HEK293T (cell line): ENCODE data around the gene CUL7.

Source experiments
- CTCF ChIA-PET: fragments of 350-600 bp; formaldehyde crosslinking; extraction: SDS; loops from one replicate; lab custom pipeline; 2021; ENCODE audit warnings: antibody characterized with exemption, inconsistent platforms; lab: Yijun Ruan, JAX
- POLR2A ChIA-PET: fragments of 350-600 bp; formaldehyde crosslinking; extraction: SDS; loops from one replicate; lab custom pipeline; 2020; ENCODE audit warnings: antibody characterized with exemption, inconsistent platforms; lab: Yijun Ruan, JAX
- DNase-seq: peaks from one replicate; pipeline ENCODE4 v3.0.0; 2012; ENCODE audit warnings: mixed read lengths; ENCODE audit errors: extremely low spot score
- ARNT ChIP-seq: fragments of 450-650 bp; IDR thresholded peaks from 2 replicates; pipeline ENCODE4 v1.6.1; 2017; ENCODE audit warnings: mild to moderate bottlenecking
- BHLHE40 ChIP-seq: fragments of 450-650 bp; IDR thresholded peaks from 2 replicates; pipeline ENCODE4 v1.6.1; 2016; ENCODE audit warnings: mild to moderate bottlenecking, moderate library complexity, borderline replicate concordance
- CTBP1 ChIP-seq: fragments of 450-650 bp; IDR thresholded peaks from 2 replicates; pipeline ENCODE4 v1.6.1; 2016; ENCODE audit warnings: borderline replicate concordance
- ELF4 ChIP-seq: fragments of 450-650 bp; IDR thresholded peaks from 2 replicates; pipeline ENCODE4 v1.6.1; 2017; ENCODE audit warnings: antibody characterized with exemption
- FOXA1 ChIP-seq: fragments of 450-650 bp; IDR thresholded peaks from 2 replicates; pipeline ENCODE4 v1.6.1; 2016; ENCODE audit warnings: mild to moderate bottlenecking
- FOXK2 ChIP-seq: fragments of 450-650 bp; IDR thresholded peaks from 2 replicates; pipeline ENCODE4 v1.6.1; 2016; ENCODE audit warnings: mild to moderate bottlenecking
- FOXM1 ChIP-seq: fragments of 450-650 bp; IDR thresholded peaks from 2 replicates; pipeline ENCODE4 v1.6.1; 2017; ENCODE audit warnings: mild to moderate bottlenecking, borderline replicate concordance
- HDGF ChIP-seq: fragments of 450-650 bp; IDR thresholded peaks from 2 replicates; pipeline ENCODE4 v1.6.1; 2017; ENCODE audit warnings: antibody characterized with exemption, borderline replicate concordance
- L3MBTL2 ChIP-seq: fragments of 450-650 bp; conservative IDR thresholded peaks from 2 replicates; pipeline ENCODE4 v1.6.1; 2016; ENCODE audit warnings: mild to moderate bottlenecking
- LEF1 ChIP-seq: fragments of 450-650 bp; IDR thresholded peaks from 2 replicates; pipeline ENCODE4 v1.6.1; 2017; ENCODE audit warnings: mild to moderate bottlenecking, borderline replicate concordance
- NFRKB ChIP-seq: fragments of 450-650 bp; IDR thresholded peaks from 2 replicates; pipeline ENCODE4 v1.6.1; 2016; ENCODE audit warnings: mild to moderate bottlenecking, moderate library complexity
- SP1 ChIP-seq: fragments of 450-650 bp; IDR thresholded peaks from 2 replicates; pipeline ENCODE4 v1.6.1; 2017
- SUZ12 ChIP-seq: fragments of 450-650 bp; IDR thresholded peaks from 2 replicates; pipeline ENCODE4 v1.6.1; 2016; ENCODE audit warnings: mild to moderate bottlenecking
- TARDBP ChIP-seq: fragments of 450-650 bp; IDR thresholded peaks from 2 replicates; pipeline ENCODE4 v1.6.1; 2016
- ZNF384 ChIP-seq: fragments of 450-650 bp; IDR thresholded peaks from 2 replicates; pipeline ENCODE4 v1.6.1; 2016
- TF ChIP-seq, protein P1 (sequence below): fragments of 450-650 bp; IDR thresholded peaks from 2 replicates; pipeline ENCODE4 v1.6.1; 2016

Gene CUL7

DNA sequence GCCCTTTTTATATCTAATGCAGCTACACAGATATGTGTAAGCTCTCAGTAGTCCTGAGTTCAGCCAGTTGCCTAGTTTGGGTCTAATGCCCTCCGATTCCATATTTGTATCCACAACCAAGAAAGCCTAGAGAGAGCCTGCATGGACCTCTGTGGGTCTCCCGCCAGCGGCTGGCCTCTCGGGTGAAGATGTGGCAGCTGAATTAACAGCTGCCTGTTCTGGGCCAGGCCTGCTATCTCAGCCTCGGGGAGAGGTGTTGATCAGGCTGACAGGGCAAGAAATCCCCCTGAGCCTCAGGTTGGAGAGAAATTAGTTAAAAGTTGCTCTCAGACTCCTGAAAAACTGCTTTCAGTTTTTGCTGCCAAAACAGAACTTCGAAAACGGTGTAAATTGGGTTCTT lies 42.3 kb upstream of the CUL7 start:
- ChIA-PET POLR2A (interaction anchor here (0.6 to 1.8 kb wide), 5 partner anchors 19 to 167 kb away, joined by 3 to 6 read pairs (median 5); partner anchors contain the start of genes CNPY3, CUL7 and PTK7), CTCF (no interaction called here)
- TF ChIP-seq SP1, result no peak
- no peak for DNase-seq

DNA sequence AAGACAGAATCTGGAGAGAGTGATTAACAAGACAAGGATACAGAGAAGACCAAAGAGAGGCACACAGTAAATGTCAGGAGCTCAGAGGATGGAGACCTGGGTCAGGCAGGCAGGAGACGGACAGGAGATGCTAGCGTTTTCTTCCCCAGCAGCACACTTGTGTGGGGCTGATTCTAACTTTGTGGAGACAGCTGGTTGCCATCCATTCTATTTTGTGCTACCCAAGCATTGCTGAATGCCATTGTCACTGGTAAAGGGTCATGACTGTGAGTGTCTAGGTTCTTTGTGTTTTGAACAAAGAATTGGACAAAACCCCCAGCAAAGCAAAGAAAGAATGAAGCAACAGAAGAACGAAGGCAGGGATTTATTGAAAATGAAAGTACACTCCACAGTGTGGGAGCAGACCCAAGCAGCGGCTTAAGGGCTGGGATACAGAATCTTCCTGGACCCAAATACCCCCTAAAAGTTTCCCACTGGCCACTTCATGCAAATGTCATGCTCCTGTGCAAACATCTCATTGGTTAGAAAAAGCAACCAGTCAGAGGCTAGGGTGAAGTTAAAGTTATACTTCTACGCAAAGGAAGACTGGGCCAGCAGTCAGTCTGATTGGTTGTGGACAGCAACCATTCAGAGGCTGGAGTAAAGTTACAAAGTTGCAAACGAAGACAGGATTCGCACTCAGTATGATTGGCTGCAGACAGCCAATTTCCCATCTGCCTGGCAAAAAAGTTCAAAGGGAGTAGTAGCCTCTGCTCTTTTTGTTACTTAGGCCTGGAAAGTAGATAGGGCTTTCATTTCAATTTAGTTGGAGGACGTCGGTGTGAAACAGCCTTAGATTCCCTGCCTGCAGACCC lies 40.0 kb upstream of the CUL7 start:
- POLR2A ChIA-PET, result interaction anchor here (0.8 kb wide), 1 partner anchor 14 kb away, joined by 3 read pairs; no protein-coding TSS in a partner anchor
- TF ChIP-seq FOXA1, result no peak
- TF ChIP-seq HDGF, result no peak
- no peak for TF ChIP-seq SUZ12
- no peak for TF ChIP-seq BHLHE40
- TF ChIP-seq SP1, result no peak
- no peak for TF ChIP-seq ZNF384
- no peak for TF ChIP-seq FOXM1
- TF ChIP-seq FOXK2, result no peak
- no peak for TF ChIP-seq NFRKB
- TF ChIP-seq LEF1, result no peak
- TF ChIP-seq ELF4, result no peak
- DNase-seq, result no peak
- CTCF ChIA-PET, result no interaction called here

- TF ChIP-seq L3MBTL2 (no peak), ZNF384 (no peak), ARNT (no peak)
- no peak for DNase-seq
- POLR2A ChIA-PET, result no interaction called here
- CTCF ChIA-PET, result interaction anchor here (0.6 kb wide), 1 partner anchor 10 kb away, joined by 3 read pairs; no protein-coding TSS in a partner anchor
Measured at GRCh38 chr6:43092635-43093034, 39.0 kb upstream of the CUL7 start.

- ChIA-PET POLR2A (no interaction called here), CTCF (no interaction called here)
- no peak for DNase-seq
- TF ChIP-seq ZNF384 (no peak), ELF4 (no peak), LEF1 (no peak), SUZ12 (no peak), TARDBP (no peak), NFRKB (no peak), SP1 (no peak), BHLHE40 (no peak), FOXA1 (no peak), CTBP1 (no peak), FOXK2 (no peak), FOXM1 (no peak), HDGF (no peak), ARNT (no peak), L3MBTL2 (no peak)
- TF ChIP-seq, protein P1, sequence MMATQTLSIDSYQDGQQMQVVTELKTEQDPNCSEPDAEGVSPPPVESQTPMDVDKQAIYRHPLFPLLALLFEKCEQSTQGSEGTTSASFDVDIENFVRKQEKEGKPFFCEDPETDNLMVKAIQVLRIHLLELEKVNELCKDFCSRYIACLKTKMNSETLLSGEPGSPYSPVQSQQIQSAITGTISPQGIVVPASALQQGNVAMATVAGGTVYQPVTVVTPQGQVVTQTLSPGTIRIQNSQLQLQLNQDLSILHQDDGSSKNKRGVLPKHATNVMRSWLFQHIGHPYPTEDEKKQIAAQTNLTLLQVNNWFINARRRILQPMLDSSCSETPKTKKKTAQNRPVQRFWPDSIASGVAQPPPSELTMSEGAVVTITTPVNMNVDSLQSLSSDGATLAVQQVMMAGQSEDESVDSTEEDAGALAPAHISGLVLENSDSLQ, result no peak
Measured at GRCh38 chr6:43091436-43091991, 37.9 kb upstream of the CUL7 start.

- ChIA-PET CTCF (interaction anchor here (0.5 kb wide), 1 partner anchor 15 kb away, joined by 3 read pairs; no protein-coding TSS in a partner anchor), POLR2A (interaction anchor here (2.2 kb wide), 1 partner anchor 14 kb away, joined by 13 read pairs; no protein-coding TSS in a partner anchor)
- no peak for DNase-seq
- TF ChIP-seq ELF4 (no peak), FOXM1 (no peak), LEF1 (no peak), HDGF (no peak), L3MBTL2 (no peak), CTBP1 (no peak), FOXK2 (no peak), ARNT (no peak), FOXA1 (no peak), NFRKB (no peak), SP1 (no peak), ZNF384 (no peak), BHLHE40 (no peak)
- TF ChIP-seq, protein P1, result no peak
Measured at GRCh38 chr6:43091020-43091419, 37.4 kb upstream of the CUL7 start.

DNA sequence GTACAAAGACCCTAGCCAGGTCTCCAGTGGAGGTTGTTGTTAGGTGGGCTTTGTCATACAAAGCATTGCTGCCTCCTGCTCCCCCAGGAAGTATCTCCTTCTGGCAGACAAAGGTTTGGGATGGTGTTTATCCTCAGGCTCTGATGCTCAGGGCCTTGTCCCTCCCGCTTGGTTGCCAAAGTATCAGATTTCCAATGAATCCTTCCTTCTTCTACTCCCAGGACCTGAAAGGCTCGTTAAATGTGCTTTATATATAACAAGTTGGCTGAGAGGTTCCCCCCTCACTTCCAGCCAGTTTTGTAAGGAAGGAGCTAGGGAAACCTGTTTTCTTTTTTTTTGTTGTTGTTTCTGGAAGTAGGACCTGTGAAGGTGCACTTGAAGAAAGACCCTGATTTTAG lies 36.9 kb upstream of the CUL7 start:
- TF ChIP-seq FOXA1, result no peak
- no peak for TF ChIP-seq LEF1
- TF ChIP-seq TARDBP, result no peak
- no peak for TF ChIP-seq ZNF384
- TF ChIP-seq FOXM1, result no peak
- no peak for TF ChIP-seq ARNT
- no peak for TF ChIP-seq ELF4
- no peak for TF ChIP-seq HDGF
- peak; percentile 63 for DNase-seq
- ChIA-PET CTCF (interaction anchor here (0.5 to 1.3 kb wide), 2 partner anchors 15 to 59 kb away, joined by 3 read pairs; no protein-coding TSS in a partner anchor), POLR2A (interaction anchor here (0.8 to 2.2 kb wide), 2 partner anchors 14 to 31 kb away, joined by 4 to 13 read pairs; partner anchors contain the start of genes KLC4 and MRPL2)
